Germinal center (tissue), 1 donor: ENCODE measurements around the gene TMEM82.
"Not testable (repeated sequence)": the region's sequence is repeated elsewhere in the genome, so short reads cannot be mapped to it uniquely, and the experiment has no call there.

Experiments used
- DNase-seq: peaks from one replicate; pipeline ENCODE4 v3.0.0; 2012; ENCODE audit warnings: mixed read lengths, low spot score

The TMEM82 gene

DNA sequence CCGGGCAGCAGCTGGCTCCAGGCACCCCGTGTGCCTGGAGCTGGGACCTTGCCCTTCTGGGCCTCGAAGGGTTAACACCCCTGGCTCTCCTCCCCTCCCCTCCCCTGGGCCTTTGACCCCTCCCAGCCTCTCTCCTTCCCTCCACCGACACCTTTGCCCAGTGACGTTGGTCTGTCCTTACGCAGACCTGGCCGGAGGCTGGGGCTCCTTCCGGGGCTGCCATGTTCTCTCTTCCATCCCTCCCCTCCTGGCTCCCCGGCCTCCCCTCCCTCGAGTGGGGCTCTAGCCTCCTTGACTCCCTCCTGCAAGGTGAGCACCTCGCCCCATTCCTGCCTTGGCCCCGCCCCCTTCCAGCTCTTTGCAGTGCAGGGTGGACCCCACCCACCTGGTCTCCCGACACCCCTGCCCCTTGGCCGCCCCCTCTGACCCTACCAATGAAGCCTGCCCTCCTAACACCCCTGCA is at the start of gene TMEM82:
Gene TMEM82 (plus strand): TSS at position 161 of the 463 bp plus-strand sequence. CDS start 61 bp downstream, at position 222.
- no peak for DNase-seq

- DNase-seq = no peak
These were observed 48.9 kb upstream of the TMEM82 start for GRCh38 chr1:15693371-15693770.

GRCh38 chr1:15696956-15697521 is 45.3 kb upstream of the TMEM82 start:
- peak; percentile 83 for DNase-seq

GRCh38 chr1:15698201-15698600 is 44.1 kb upstream of the TMEM82 start:
- no peak for DNase-seq

GRCh38 chr1:15699321-15699720 is 43.0 kb upstream of the TMEM82 start:
- DNase-seq = not testable (repeated sequence)

DNA sequence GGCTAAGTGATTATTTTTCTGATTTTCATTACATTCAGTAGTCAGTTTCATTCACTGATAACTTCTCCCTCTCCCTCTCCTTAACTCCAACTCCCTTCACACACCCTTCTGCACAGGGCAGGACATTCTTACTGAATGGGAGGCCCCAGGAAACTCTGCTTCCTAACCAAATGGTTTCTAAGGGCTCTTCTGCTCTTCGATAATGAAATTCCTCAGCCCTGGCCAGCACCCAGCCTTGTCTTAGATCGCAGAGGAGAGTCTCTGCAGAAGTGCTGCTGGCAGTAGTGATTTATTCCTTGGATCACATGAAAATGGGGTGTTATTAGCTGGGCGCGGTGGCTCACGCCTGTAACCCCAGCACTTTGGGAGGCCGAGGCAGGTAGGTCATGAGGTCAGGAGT is 41.8 kb upstream of the TMEM82 start:
- DNase-seq = no peak

- no peak for DNase-seq
These were observed 40.5 kb upstream of the TMEM82 start for GRCh38 chr1:15701784-15702183.

DNA sequence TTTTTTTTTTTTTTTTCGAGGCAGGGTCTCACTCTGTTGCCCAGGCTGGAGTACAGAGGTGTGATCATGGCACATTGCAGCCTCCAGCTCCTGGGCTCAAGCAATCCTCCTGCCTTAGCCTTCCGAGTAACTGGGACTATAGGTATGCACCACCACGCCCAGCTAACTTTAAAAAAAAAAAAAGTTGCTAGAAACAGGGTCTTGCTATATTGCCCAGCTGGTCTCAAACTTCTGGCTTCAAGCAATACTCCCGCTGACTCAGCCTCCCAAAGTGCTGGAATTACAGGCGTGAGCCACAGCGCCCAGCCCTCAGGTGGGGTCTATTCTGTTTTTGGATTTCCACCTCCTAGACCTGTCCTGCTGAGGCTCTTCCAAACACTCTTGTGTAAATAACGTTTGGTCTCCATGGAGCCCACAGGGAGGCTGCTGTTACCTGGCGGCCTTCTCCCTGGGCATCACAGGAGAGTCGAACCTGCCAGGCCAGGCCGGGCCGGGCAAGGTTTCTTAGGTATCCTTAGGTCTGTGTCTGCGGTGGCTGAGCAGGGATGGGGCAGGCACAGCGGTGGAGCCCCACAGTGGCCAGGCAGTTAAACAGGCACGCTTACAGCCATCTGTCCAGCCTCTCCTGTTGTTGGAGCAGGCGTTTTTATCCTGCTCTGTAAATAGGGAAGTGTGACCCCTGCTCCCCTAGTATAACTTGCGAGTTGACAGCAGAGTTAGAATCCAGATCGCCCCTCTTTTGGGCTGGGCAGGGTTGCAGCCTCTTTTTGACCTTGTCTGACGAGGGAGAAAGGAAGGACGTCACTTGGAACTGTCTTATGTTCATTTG is 39.4 kb upstream of the TMEM82 start:
- DNase-seq = no peak

- no peak for DNase-seq
These were observed 38.7 kb upstream of the TMEM82 start for GRCh38 chr1:15703562-15703961.

DNA sequence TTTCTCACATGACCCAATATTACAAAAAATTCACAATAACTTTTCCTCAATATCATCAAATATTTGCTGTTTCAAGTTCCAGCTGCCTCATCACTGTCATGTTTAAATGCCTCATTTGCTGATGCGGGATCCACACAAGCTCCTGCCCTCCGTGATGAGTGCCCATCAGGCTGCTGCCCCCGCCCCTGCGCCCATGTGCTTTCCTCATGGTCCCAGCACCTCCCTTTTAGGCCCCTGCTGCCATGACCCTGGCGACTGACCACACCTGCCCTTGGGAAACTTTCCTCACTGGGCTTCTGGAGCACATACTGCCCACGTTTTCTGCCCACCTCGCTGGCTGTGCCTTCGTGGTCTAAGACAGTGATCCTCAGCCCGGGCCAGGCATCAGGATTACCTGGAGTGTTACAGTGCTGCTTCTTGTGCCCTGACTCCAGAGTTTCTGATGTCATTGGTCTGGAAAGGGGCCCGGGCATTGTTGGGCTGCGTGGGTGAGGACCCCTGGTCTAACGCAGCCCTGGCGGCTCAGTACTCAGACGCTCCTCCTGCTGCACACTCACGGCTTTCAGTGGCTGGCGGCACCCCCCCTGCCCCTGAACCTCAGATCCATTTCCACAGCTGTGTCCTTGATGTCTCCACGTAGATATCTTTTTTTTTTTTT is 37.6 kb upstream of the TMEM82 start:
- DNase-seq = no peak

GRCh38 chr1:15705184-15705566 is 37.1 kb upstream of the TMEM82 start:
- no peak for DNase-seq

DNA sequence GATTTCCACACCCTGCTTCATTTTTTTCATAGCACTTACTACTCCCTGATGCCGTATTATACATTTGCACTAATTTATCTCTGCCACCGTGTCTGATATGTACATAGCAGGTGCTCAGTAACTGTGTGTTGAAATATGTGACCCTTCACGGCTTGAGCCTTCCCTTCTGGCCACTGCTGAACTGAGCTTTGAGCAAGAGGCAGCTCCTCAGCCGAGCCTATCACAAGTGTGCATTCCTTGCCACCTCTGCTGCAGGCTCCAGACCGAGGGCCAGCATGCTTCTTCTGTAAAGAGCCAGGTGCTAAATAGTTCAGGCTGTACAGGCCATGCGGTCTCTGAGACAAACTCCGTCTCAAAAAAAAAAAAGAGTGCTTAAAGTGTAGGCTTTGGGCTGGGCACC is 35.5 kb upstream of the TMEM82 start:
- DNase-seq = no peak

- DNase-seq = no peak
These were observed 34.9 kb upstream of the TMEM82 start for GRCh38 chr1:15707239-15707925.

DNA sequence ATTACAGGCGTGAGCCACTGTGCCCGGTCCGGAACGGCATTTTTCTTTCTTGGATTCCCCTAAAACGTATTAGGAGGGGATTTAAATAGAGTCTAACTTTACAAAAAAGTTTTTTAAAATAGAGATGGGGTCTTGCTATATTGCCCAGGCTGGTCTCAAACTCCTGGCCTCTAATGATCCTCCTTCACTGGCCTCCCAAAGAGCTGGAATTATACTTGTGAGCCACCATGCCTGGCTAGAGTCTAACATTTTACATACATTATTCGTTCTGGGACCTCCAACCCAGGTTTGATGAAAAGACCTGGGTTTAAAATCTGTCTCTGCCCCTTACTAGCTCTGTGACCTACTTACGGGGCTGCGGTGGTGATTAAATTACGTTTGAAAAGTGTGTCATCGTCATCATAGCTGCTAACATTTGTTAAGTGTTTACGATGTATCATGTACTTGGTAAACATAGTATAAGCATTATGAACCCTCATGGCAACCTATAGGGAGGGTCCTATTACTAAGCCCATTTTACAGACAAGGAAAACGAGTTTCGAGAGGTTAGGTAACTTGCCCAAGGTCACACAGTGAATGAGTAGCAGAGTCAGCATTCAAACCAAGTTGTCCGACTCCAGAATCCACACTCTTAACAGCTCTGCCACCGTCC is 33.7 kb upstream of the TMEM82 start:
- DNase-seq = no peak

DNA sequence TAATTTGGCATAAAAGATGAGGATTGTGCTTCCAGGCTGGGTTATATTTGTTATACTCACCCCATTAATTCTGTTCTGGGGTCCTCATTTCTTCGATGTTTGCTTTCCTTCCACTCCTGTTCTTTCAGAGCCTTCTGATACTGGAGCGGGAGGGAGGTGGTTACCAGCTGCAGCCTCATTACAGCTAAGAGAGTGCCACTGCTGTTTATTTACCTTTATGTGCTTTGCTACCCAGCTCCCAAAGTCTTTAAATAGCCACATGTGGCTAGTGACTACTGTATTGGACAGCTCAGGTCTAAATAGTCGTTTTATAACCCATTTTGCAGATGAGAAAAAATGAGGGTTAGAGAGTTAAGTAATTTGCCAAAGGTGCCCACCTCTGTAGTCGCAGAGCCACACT is 33.1 kb upstream of the TMEM82 start:
- no peak for DNase-seq

DNA sequence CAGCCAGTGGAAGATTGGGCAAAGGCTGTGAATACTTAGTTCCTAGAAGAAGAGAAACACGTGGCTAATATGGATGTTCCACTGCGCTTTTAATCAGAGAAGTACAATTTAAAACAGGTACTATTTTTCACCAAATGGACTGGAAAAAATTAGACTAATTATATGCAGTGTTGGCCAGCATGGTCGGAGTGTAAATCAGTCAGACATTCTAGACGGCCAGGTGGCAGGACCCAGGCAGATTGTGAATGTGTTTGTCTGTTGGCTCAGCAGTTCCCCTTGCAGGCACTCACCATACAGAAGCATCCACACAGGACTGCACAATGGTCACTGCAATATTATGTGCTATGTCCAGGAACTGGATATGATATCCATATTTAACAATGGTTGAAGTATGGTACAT is 30.1 kb upstream of the TMEM82 start:
- no peak for DNase-seq

DNA sequence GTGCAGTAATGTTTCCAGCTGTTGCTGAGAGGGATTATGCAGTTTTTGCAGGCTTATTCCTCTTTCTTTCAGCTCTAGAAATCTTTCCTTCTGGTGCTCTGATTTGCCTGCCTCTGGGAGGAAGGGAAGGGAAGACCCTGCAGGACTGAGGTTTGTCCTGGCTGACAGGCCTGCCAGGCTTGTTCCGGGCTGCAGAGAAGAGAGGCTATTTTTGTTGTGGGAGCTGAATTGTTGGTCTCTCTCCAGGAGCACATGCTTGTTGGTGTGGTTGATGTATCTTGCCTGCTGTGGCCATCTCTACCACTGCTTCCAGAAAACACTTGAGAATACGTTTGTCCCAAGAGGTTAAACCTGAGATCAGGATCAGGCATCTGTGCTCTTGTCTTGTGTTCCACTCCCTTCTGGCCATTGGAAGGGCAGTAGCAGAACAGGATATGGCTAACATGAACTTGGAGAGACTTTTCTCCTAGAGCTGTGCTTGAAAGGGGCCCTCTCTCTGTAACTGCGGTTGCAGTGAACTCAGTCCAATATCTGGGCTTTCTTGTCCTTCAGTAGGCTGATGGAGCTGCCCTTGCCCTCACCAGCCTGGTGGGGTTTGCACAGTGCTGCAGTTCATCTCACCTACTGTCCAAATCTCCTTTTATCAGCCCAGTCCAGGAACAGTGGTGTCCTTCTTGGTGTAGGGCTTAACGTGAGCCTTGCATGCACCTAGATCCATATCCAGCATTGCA is 27.7 kb upstream of the TMEM82 start:
- no peak for DNase-seq

DNA sequence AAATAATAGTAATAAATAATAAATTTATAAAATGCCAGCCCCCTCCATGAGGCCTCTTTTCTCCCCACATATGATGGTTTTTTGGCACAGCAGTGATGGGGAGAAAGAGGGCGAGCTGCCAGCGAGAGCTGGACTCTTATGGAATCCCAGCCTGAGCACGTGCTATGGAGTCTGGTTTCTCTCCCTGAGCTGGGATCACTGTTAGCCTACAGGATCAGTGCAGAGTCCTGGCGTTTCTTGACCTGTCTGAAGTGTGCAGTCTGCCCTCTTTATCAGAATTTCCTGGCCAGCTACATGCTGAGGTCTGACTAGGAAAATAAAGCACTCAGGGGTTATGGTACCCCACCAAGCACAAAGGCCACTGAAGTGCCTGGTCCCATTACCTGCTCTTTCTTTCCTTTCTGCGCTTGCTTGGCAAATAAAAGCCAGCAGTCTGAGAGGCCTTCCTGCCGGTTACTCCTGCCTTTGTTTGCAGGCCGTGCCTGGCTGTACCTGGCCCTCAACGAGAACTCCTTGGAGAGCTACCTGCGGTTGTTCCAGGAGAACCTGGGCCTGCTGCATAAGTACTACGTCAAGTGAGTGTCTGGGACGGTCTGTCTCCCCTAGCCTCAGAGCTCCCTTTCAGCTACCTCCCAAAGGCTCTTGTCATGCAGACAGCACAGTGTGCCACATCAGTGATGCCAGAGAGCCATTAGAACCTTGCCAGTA is 24.7 kb upstream of the TMEM82 start:
- DNase-seq = no peak

- no peak for DNase-seq
These were observed 24.1 kb upstream of the TMEM82 start for GRCh38 chr1:15718199-15718601.

DNA sequence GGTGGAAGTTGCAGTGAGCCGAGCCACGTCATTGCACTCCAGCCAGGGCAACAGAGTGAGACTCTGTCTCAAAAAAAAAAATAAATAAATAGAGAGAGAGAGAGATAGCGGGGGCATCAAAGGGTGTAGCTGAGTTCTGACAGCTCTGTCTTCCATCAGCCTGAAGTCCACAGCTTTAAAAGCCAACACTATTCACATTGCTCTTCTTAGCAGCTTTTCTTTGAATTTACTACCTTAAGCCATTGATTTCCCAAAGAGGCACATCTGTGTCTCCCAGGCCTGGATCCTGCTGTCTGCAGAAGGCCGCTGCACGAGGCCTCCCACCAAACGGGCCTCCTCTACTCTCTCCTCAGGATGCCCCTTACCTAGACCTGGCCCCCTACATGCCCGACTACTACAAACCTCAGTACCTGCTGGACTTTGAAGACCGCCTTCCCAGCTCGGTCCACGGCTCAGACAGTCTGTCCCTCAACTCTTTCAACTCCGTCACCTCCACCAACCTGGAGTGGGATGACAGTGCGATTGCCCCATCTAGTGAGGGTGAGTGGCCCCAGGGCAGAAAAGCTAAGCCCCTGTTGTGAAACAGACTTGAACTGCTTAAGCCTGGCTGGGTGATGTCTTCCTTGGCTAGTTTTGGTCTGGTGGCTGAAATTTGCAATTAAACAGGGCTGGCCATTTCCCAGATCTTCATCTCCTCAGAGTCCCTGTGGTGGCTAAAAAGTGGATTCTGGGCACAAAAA is 22.7 kb upstream of the TMEM82 start:
- DNase-seq = no peak
